ENCODE measurements around the gene MESP1. TPM values are rescaled to one million over a fixed set of nuclear protein-coding genes. Genes with fewer than 3 reads are reported as not detected.

Gene MESP1
- 0.37 and 0.53 TPM in 2 replicates for total RNA-seq

GRCh38 chr15:89750560-89751542 is at the start of gene MESP1:
Gene MESP1 (minus strand): TSS chr15:89751249. CDS start chr15:89751231, 18 bp downstream.

DNA sequence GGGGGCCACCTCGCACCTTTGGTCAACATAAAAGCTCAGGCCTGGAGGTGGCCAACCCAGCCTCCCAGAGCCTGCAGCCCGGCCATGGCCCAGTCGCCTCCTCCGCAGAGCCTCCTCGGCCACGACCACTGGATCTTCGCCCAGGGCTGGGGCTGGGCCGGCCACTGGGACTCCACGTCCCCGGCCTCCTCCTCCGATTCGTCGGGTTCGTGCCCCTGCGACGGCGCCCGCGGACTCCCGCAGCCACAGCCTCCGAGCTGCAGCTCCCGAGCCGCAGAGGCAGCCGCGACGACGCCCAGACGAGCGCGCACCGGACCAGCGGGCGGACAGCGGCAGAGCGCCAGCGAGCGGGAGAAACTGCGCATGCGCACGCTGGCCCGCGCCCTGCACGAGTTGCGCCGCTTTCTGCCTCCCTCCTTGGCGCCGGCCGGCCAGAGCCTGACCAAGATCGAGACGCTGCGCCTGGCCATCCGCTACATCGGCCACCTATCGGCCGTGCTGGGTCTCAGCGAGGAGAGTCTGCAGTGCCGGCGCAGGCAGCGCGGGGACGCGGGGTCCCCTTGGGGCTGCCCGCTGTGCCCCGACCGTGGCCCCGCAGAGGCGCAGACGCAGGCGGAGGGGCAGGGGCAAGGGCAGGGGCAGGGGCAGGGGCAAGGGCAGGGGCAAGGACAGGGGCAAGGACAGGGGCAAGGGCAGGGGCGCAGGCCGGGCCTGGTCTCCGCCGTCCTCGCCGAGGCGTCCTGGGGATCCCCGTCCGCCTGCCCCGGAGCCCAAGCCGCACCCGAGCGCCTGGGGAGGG is 25.4 kb upstream of the MESP1 start, which contains the start of gene MESP2:
TSS of gene MESP2 (plus strand) at position 59 of the 799 bp plus-strand sequence. CDS start at position 85, 26 bp downstream.

Other genes starting within 250 kb of the MESP1 start
- 1.2 and 2.5 TPM in 2 replicates for gene TICRR, start 175.8 kb downstream of the MESP1 start, total RNA-seq
- gene KIF7, start 95.8 kb downstream of the MESP1 start, total RNA-seq, result 16.4 and 19.0 TPM in 2 replicates
- gene PLIN1, start 71.9 kb downstream of the MESP1 start, total RNA-seq, result 0.12 and 0.26 TPM in 2 replicates
- gene PEX11A, start 60.5 kb downstream of the MESP1 start, total RNA-seq, result 5.9 and 8.1 TPM in 2 replicates
- under 0.01 and 0.06 TPM in 2 replicates for gene WDR93, start 60.4 kb downstream of the MESP1 start, total RNA-seq
- 0.25 and 0.53 TPM in 2 replicates for gene MESP2, start 25.1 kb upstream of the MESP1 start, total RNA-seq
- gene ANPEP, start 63.6 kb upstream of the MESP1 start, total RNA-seq, result 39.6 and 42.7 TPM in 2 replicates
- 59.3 and 63.9 TPM in 2 replicates for gene AP3S2, start 142.7 kb upstream of the MESP1 start, total RNA-seq
- 15.2 and 15.5 TPM in 2 replicates for gene ARPIN, start 161.7 kb upstream of the MESP1 start, total RNA-seq